ENCODE data around the gene MEF2B.

MEF2B gene

GRCh38 chr19:19096641-19097627 is 73.1 kb downstream of the MEF2B start:
- POLR2A ChIA-PET: no interaction called here
- Histone ChIP-seq H3K27ac (ENCODE audit: extremely low read depth, low read depth, low read length) (no peak overlapping the region), H3K36me3 (ENCODE audit: control insufficient read depth in 2 of 2, insufficient read depth in 1 of 2, low read length in 2 of 2) (peaks cover 0 to 4% of the 10 kb centered on the region in 2 experiments; a peak in 1 of 3 replicates), H3K4me1 (ENCODE audit: control insufficient read depth, insufficient read depth, low read length) (no peaks in the 10 kb centered on the region), H3K4me3 (ENCODE audit: low read depth, low read length) (no peak overlapping the region), H3K9me3 (ENCODE audit: control insufficient read depth, insufficient read depth, low read depth, low read length) (no peaks in the 10 kb centered on the region)
- CTCF ChIA-PET: interaction anchor here (0.7 to 1.2 kb wide), 3 partner anchors 9 to 78 kb away, joined by 3 to 4 read pairs (median 4); no protein-coding TSS in a partner anchor
- TF ChIP-seq ZNF645 (tag by site-specific recombination; IDR thresholded peaks at IDR 0.05): no peak
- no peak for TF ChIP-seq ZNF529 (tag by site-specific recombination; IDR thresholded peaks at IDR 0.05; ENCODE audit: insufficient replicate concordance)
- TF ChIP-seq PBX3 (CRISPR knock-in tag; IDR thresholded peaks at IDR 0.05): no peak
- TF ChIP-seq ZNF521 (tag by site-specific recombination; IDR thresholded peaks at IDR 0.05): no peak
- no peak for TF ChIP-seq ELK4 (IDR thresholded peaks at IDR 0.05; ENCODE audit: borderline replicate concordance, low read depth, low read length)
- no peak for TF ChIP-seq ZNF510 (tag by site-specific recombination; IDR thresholded peaks at IDR 0.05; ENCODE audit: insufficient replicate concordance)
- TF ChIP-seq ZNF416 (tag by site-specific recombination; IDR thresholded peaks at IDR 0.05): no peak

- H3K4me1 ChIP-seq (ENCODE audit: control insufficient read depth, insufficient read depth, low read length): no peaks in the 10 kb centered on the region
- POLR2A ChIA-PET: no interaction called here
- H3K36me3 ChIP-seq (ENCODE audit: control insufficient read depth in 2 of 2, insufficient read depth in 1 of 2, low read length in 2 of 2): no peaks in the 10 kb centered on the region
- CTCF ChIA-PET: no interaction called here
- no peaks in the 10 kb centered on the region for H3K9me3 ChIP-seq (ENCODE audit: control insufficient read depth, insufficient read depth, low read depth, low read length)
- H3K4me3 ChIP-seq (ENCODE audit: low read depth, low read length): no peak overlapping the region
- no peak overlapping the region for H3K27ac ChIP-seq (ENCODE audit: extremely low read depth, low read depth, low read length)
- TF ChIP-seq ZNF521 (tag by site-specific recombination; IDR thresholded peaks at IDR 0.05) (no peak), ZNF664 (tag by site-specific recombination; IDR thresholded peaks at IDR 0.05) (no peak), ZNF366 (tag by site-specific recombination; conservative IDR thresholded peaks at IDR 0.05) (no peak), FEZF1 (tag by site-specific recombination; IDR thresholded peaks at IDR 0.05) (no peak), ZBTB6 (tag by site-specific recombination; IDR thresholded peaks at IDR 0.05) (no peak), ZNF169 (tag by site-specific recombination; IDR thresholded peaks at IDR 0.05) (no peak), ZNF138 (tag by site-specific recombination; IDR thresholded peaks at IDR 0.05; ENCODE audit: borderline replicate concordance) (no peak), ZNF394 (tag by site-specific recombination; IDR thresholded peaks at IDR 0.05; ENCODE audit: borderline replicate concordance) (no peak), ZNF571 (tag by site-specific recombination; IDR thresholded peaks at IDR 0.05) (no peak), ZIC2 (tag by site-specific recombination; IDR thresholded peaks at IDR 0.05) (no peak), PRDM2 (tag by site-specific recombination; IDR thresholded peaks at IDR 0.05; ENCODE audit: borderline replicate concordance) (no peak), ZNF423 (tag by site-specific recombination; IDR thresholded peaks at IDR 0.05) (no peak), ZNF19 (tag by site-specific recombination; IDR thresholded peaks at IDR 0.05; ENCODE audit: low read depth) (no peak), ZNF510 (tag by site-specific recombination; IDR thresholded peaks at IDR 0.05; ENCODE audit: insufficient replicate concordance) (no peak), ZNF777 (tag by site-specific recombination; IDR thresholded peaks at IDR 0.05; ENCODE audit: borderline replicate concordance) (no peak), KLF17 (tag by site-specific recombination; IDR thresholded peaks at IDR 0.05) (no peak)
Measured at GRCh38 chr19:19095691-19096090, 74.4 kb downstream of the MEF2B start.

Data from HEK293 (cell line).